Upper lobe of left lung (tissue), 4 donors: Measurements from ENCODE around the gene NPL.

ENCODE experiments used
- POLR2A ChIP-seq, 4 donors: fragments of 450-650 bp; IDR thresholded peaks; one replicate each; pipeline ENCODE4 v1.5.1; 2016 to 2017; ENCODE audit warnings: antibody characterized with exemption in 4 of 4, mild to moderate bottlenecking in 2 of 4
- TF ChIP-seq, protein P1 (sequence below), 6 experiments: fragments of 450-650 bp in 4 of 6; fragments of 200-600 bp in 2 of 6; sonication (generic) in 2 of 6; IDR thresholded peaks; one replicate each; pipeline ENCODE4 v1.5.1; 2016 to 2019; ENCODE audit warnings: antibody characterized with exemption in 6 of 6

DNA sequence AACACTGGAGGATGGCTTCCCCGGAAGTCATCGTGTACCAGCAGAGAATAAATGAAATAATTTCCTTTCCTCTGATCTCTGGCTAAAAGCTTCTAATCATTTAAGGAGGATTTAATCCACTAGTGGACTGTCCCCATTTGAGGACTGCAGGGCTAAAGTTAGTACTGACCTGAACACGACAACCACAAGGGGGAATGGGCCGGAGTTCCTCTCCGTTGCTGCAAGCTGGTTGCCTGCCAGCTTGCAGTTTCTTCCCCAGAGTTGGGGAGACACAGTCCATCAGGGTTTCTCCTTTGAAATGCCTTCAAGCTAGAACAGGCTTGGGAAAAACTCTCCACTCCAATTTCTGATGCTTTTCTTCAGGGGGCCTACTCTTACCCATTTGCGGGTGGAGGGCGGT lies 35.5 kb upstream of the NPL start:
- TF ChIP-seq, protein P1, sequence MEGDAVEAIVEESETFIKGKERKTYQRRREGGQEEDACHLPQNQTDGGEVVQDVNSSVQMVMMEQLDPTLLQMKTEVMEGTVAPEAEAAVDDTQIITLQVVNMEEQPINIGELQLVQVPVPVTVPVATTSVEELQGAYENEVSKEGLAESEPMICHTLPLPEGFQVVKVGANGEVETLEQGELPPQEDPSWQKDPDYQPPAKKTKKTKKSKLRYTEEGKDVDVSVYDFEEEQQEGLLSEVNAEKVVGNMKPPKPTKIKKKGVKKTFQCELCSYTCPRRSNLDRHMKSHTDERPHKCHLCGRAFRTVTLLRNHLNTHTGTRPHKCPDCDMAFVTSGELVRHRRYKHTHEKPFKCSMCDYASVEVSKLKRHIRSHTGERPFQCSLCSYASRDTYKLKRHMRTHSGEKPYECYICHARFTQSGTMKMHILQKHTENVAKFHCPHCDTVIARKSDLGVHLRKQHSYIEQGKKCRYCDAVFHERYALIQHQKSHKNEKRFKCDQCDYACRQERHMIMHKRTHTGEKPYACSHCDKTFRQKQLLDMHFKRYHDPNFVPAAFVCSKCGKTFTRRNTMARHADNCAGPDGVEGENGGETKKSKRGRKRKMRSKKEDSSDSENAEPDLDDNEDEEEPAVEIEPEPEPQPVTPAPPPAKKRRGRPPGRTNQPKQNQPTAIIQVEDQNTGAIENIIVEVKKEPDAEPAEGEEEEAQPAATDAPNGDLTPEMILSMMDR (IDR thresholded peaks at IDR 0.05) = no peak
- TF ChIP-seq POLR2A (IDR thresholded peaks at IDR 0.05) = no peak
